Measurements from ENCODE around the gene PUS7. TPM values are rescaled to one million over a fixed set of nuclear protein-coding genes. Genes with fewer than 3 reads are reported as not detected.

The PUS7 gene
- total RNA-seq, 1 experiment from 2014 or later: 39.0 TPM

- no peak overlapping the region for H3K9ac ChIP-seq (ENCODE audit: low read length)
- no peak overlapping the region for H2AFZ ChIP-seq (ENCODE audit: low read depth, low read length, poor library complexity, severe bottlenecking)
- no TSS peak for BruUV-seq (replicated peaks)
- ChIA-PET POLR2A (no interaction called here), RAD21 (ENCODE audit: low non-redundant PET in 1 of 2, low total read pairs in 2 of 2, uncharacterized antibody in 2 of 2, unreplicated experiment in 2 of 2) (no interaction called here), CTCF (no interaction called here)
- H3K4me1 ChIP-seq (ENCODE audit: control insufficient read depth in 1 of 2, insufficient read depth in 2 of 2, low read length in 2 of 2): peaks cover 7 to 14% of the 10 kb centered on the region in 2 experiments; a peak in 3 of 4 replicates
- TF ChIP-seq MAX (IDR thresholded peaks at IDR 0.05) (no peak), CBX3 (IDR thresholded peaks at IDR 0.05; ENCODE audit: low read depth) (no peak), POLR2AphosphoS5 (IDR thresholded peaks at IDR 0.05; ENCODE audit: low read depth, low read length) (no peak), YY1 (IDR thresholded peaks at IDR 0.05; ENCODE audit: extremely low read depth, insufficient replicate concordance, low read depth, low read length) (no peak), SP1 (IDR thresholded peaks at IDR 0.05; ENCODE audit: low read depth) (no peak), FOSL1 (IDR thresholded peaks at IDR 0.05; ENCODE audit: low read depth) (no peak), EGR1 (IDR thresholded peaks at IDR 0.05; ENCODE audit: low read depth) (no peak), CEBPB (IDR thresholded peaks at IDR 0.05; ENCODE audit: low read depth) (no peak), ZBTB33 (IDR thresholded peaks at IDR 0.05; ENCODE audit: extremely low read depth, insufficient replicate concordance, low read length) (no peak), EZH2 (IDR thresholded peaks at IDR 0.05) (no peak), ZFX (IDR thresholded peaks at IDR 0.05) (no peak), CTCF (IDR thresholded peaks at IDR 0.05 in 2 of 3, conservative IDR thresholded peaks at IDR 0.05 in 1 of 3; ENCODE audit: borderline replicate concordance in 1 of 3, insufficient read depth in 1 of 3, low read depth in 2 of 3, low read length in 2 of 3) (no peak), EZH2phosphoT487 (IDR thresholded peaks at IDR 0.05; ENCODE audit: borderline replicate concordance) (no peak), SIN3A (IDR thresholded peaks at IDR 0.05; ENCODE audit: low read depth) (no peak), ELF1 (IDR thresholded peaks at IDR 0.05; ENCODE audit: borderline replicate concordance, low read depth) (no peak), RAD21 (IDR thresholded peaks at IDR 0.05; ENCODE audit: low read depth) (no peak), POLR2A (IDR thresholded peaks at IDR 0.05; ENCODE audit: borderline replicate concordance, extremely low read depth, insufficient read depth, insufficient read length) (no peak), REST (IDR thresholded peaks at IDR 0.05; ENCODE audit: low read depth) (no peak)
- no peaks in the 10 kb centered on the region for H3K9me2 ChIP-seq (ENCODE audit: insufficient read depth)
- no peak overlapping the region for H3K4me3 ChIP-seq (replicated peaks in 1 of 2; ENCODE audit: low read depth in 1 of 2, low read length in 2 of 2)
- H3K27me3 ChIP-seq (ENCODE audit: insufficient read depth, low read length): no peaks in the 10 kb centered on the region
- DNase-seq (ENCODE audit: low read depth, low spot score) (no peak), ATAC-seq (no peak)
- peaks cover 0 to 8% of the 10 kb centered on the region in 2 experiments; a peak in 1 of 4 replicates for H3K36me3 ChIP-seq (ENCODE audit: control insufficient read depth in 1 of 2, insufficient read depth in 2 of 2, low read length in 2 of 2)
- H3K79me2 ChIP-seq (ENCODE audit: insufficient read depth, low read length): peaks cover 32% of the 10 kb centered on the region
- no peaks in the 10 kb centered on the region for H3K9me3 ChIP-seq (ENCODE audit: control insufficient read depth in 1 of 2, insufficient read depth in 1 of 2, low read depth in 1 of 2, low read length in 2 of 2)
- H3K27ac ChIP-seq (ENCODE audit: low read depth, low read length): no peak overlapping the region
- no peak overlapping the region for H3K4me2 ChIP-seq (ENCODE audit: low read length)
- no peaks in the 10 kb centered on the region for H4K20me1 ChIP-seq (ENCODE audit: insufficient read depth)
- intact Hi-C loops (cut with micrococcal nuclease): no loop called here
Measured at GRCh38 chr7:105530546-105530945, 8.5 kb upstream of the PUS7 start.

All from HCT116 (cell line).